OCI-LY3 (cell line): ENCODE results near the gene PCP4.

Experiments used
- EZH2phosphoT487 ChIP-seq: fragments of 200-600 bp; shearing (Covaris generic); IDR thresholded peaks from 2 replicates; pipeline ENCODE4 v1.6.1; 2018; ENCODE audit warnings: antibody characterized with exemption, mixed run types, low read depth
- TF ChIP-seq, protein P1 (sequence below): fragments of 200-600, 300-600 bp; sonication (generic); IDR thresholded peaks from 2 replicates; pipeline ENCODE4 v1.5.1; 2014; ENCODE audit warnings: antibody characterized with exemption, low read length, low read depth

DNA sequence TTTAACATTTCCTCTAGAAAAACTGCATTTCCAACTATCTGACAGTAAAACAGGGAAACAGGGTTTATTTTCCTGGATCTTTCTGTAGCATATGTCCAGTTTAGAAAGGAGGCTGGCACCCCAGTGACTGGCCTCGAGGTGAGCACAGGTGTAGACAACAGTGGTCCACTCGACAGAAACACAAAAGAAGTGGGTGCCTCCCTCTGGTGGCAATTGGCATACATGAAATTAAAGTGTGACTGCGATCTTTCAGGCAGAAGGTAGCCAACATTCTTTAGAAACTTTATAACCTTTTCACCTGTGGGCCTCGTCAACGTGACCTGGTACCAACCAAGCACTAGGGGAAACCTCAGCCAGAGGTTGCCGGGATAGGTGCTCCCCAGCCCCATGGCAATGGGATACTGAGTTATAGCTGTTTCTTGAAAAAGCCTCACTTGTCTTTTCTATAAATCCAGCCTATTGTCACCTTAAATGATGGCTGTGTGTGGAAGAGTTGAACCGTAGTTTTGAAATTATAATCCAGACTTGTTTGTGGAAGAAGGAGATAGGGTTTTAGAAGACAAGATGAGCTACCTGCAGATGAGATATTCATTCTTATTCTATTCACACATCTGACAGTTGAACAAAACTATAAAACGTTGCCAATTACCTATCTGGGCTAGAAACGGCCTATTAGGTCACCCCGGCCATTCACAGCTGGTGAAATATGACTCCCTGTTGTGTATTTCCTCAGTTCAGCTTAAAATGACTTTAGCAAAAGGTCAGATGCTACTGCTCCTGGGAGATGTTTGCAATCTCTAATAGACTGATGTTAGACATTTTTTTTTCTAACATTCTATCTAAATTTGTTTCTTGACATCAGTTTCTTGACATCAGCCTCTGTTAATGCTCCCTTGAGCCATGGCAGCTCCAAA lies 44.3 kb downstream of the PCP4 start:
- TF ChIP-seq, protein P1, sequence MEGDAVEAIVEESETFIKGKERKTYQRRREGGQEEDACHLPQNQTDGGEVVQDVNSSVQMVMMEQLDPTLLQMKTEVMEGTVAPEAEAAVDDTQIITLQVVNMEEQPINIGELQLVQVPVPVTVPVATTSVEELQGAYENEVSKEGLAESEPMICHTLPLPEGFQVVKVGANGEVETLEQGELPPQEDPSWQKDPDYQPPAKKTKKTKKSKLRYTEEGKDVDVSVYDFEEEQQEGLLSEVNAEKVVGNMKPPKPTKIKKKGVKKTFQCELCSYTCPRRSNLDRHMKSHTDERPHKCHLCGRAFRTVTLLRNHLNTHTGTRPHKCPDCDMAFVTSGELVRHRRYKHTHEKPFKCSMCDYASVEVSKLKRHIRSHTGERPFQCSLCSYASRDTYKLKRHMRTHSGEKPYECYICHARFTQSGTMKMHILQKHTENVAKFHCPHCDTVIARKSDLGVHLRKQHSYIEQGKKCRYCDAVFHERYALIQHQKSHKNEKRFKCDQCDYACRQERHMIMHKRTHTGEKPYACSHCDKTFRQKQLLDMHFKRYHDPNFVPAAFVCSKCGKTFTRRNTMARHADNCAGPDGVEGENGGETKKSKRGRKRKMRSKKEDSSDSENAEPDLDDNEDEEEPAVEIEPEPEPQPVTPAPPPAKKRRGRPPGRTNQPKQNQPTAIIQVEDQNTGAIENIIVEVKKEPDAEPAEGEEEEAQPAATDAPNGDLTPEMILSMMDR, result no peak
- no peak for TF ChIP-seq EZH2phosphoT487
